ENCODE measurements around the gene CD1E.

DNA sequence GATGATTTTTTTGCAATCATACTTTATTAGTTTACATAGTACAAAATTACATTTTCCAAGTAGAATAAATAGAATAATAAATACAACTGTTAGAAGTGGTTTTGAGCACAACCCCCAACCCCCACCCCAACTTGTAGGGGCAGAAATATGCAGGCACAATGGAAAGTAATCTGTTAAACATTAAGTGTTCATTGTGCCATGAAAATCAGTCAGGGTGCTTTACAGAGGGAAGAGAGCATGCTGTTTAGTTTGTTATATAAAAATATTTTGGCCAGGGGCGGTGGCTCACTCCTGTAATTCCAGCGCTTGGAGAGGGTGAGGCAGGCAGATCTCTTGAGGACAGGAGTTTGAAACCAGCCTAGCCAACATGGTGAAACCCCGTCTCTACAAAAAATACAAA lies 43.0 kb downstream of the CD1E start:
- TF ChIP-seq, protein P1, sequence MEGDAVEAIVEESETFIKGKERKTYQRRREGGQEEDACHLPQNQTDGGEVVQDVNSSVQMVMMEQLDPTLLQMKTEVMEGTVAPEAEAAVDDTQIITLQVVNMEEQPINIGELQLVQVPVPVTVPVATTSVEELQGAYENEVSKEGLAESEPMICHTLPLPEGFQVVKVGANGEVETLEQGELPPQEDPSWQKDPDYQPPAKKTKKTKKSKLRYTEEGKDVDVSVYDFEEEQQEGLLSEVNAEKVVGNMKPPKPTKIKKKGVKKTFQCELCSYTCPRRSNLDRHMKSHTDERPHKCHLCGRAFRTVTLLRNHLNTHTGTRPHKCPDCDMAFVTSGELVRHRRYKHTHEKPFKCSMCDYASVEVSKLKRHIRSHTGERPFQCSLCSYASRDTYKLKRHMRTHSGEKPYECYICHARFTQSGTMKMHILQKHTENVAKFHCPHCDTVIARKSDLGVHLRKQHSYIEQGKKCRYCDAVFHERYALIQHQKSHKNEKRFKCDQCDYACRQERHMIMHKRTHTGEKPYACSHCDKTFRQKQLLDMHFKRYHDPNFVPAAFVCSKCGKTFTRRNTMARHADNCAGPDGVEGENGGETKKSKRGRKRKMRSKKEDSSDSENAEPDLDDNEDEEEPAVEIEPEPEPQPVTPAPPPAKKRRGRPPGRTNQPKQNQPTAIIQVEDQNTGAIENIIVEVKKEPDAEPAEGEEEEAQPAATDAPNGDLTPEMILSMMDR (IDR thresholded peaks at IDR 0.05): no peak
- no peak for TF ChIP-seq EZH2 (IDR thresholded peaks at IDR 0.05; ENCODE audit: borderline replicate concordance, insufficient read depth, low read depth, low read length, poor library complexity, severe bottlenecking)
